Renal cortex interstitium (tissue), 11 donors: ENCODE data around the gene PRPSAP2. TPM values are rescaled to one million over a fixed set of nuclear protein-coding genes. Genes with fewer than 3 reads are reported as not detected.

Experiments
- DNase-seq, 11 donors: peaks; one replicate each; pipeline ENCODE4 v3.0.0-alpha.2; 2013; ENCODE audit warnings: low read depth in 9 of 11, low spot score in 4 of 11; ENCODE audit errors: extremely low read depth in 1 of 11
- polyA plus RNA-seq, 3 donors: library from polyadenylated mRNA; unstranded; fragments of 120-200 nt; gene quantifications; one replicate each; pipeline ENCODE4 v1.2.1, GENCODE V29; 2013; ENCODE audit not compliant: insufficient read length in 3 of 3

Gene PRPSAP2
- polyA plus RNA-seq, 3 donors, result 49.5 to 64.4 (median 53.7) TPM

GRCh38 chr17:18925187-18925586 is 67.3 kb downstream of the PRPSAP2 start:
- no peak for DNase-seq

- DNase-seq, result no peak
Measured at GRCh38 chr17:18928628-18929125, 70.7 kb downstream of the PRPSAP2 start.

- no peak for DNase-seq
Measured at GRCh38 chr17:18932360-18933055, 74.6 kb downstream of the PRPSAP2 start.

DNA sequence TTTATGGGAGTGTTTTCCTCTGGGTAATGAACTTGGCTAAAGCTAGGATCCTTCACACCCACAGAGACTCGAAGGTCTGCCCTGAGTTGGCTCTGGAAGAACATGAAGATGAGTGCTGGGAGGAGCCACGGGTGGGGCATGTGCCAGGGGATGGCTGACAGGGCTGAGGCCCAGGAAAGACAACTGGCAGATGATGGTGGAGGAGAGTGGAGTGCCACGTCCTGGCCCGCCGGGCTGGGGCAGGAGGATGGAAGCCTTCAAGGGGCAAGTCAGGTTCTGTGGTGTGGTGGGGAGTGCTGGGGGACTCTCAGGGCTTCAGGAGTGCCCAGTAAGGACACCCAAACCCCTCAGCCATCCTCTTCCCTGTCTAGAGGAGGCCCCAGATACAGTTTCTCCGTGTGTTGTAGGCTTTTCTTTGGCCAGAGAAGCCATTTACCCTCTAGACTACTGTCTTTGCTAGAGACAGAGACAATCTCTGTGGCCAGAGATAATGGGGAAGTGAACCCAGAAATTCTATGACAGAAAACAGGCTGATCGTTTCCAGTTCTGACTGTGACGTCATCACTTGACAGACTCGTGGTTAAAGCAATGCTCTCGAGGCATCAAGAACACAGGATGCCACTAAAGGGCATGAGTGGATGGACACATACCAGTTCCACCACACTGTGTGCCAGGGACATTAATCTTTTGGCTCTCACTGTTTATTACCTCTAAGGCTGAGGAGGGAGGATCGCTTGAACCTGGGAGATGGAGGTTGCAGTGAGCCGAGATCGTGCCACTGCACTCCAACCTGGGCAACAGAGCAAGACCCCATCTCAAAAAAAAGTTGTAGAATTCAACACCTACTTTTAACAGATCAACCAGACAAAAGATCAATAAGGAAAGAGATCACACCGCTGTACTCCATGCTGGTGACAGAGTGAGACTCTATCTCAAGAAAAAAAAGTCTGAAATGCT is 75.4 kb downstream of the PRPSAP2 start:
- no peak for DNase-seq

DNA sequence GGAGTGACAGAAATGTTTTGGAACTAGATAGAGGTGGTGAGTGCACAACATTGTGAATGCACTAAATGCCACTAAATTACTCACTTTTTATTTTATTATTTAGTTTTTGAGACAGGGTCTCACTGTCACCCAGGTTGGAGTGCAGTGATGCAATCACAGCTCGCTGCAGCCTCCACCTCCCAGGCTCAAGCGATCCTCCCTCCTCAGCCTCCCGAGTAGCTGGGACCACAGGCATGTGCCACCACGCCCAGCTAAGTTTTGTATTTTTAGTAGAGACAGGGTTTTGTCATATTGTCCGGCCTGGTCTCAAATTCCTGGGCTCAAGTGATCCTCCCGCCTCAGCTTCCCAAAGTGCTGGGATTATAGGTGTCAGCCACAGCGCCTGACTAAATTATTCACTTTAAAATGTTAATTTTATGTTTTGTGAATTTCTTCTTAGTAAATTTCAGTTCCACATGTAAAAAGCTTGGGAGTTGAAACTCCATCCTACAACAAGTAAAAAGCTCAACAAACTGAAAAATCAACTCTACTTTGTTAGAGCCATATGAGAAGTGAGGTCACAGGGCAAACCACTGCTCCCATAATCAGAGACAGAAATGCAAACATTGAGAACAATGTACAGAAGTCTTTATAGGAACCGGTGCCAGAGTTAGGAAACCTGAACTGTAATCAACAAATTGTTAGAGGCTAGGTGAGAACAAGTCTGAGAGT is 80.2 kb downstream of the PRPSAP2 start:
- no peak for DNase-seq

- DNase-seq, result no peak
Measured at GRCh38 chr17:18938692-18939023, 80.7 kb downstream of the PRPSAP2 start.

DNA sequence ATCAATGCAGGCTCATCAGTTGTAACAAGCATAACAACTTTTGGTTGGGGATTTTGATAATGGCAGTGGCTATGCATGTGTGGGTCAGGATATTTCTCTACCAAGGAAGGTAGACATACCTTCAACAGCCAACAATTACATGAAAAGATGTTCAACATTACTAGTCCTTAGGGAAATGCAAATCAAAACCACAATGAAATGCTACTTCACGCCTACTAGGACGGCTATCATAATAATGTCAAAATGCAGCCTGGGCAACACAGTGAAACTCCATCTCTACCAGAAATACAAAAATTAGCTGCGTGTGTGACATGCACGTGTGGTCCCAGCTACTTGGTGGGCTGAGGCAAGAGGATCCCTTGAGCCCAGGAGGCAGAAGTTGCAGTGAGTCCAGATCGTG is 86.7 kb downstream of the PRPSAP2 start:
- no peak for DNase-seq

- DNase-seq, result no peak
Measured at GRCh38 chr17:18946536-18946935, 88.6 kb downstream of the PRPSAP2 start.

GRCh38 chr17:18947866-18948265 is 89.9 kb downstream of the PRPSAP2 start:
- DNase-seq, result no peak

GRCh38 chr17:18948476-18949006 is 90.6 kb downstream of the PRPSAP2 start:
- DNase-seq, result no peak

DNA sequence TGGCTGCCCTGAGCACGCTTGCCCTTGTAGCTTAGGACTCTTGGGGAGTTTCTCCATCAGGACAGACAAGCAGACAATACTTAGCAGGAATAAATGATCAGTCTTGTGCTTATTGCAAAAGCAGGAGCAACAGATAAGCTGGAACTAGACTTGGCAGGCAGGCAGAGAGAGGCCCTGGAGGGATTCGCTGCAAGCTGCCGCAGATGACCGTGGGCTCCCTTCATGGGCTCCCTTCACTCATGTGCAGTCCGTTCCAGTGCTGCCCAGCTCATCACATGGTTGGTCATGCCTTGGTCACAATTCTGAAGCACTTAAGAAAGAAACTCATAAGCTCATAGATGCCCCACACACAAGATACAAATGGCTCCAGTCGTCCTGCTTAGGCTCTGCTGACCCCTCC is 91.6 kb downstream of the PRPSAP2 start:
- DNase-seq, result no peak

DNA sequence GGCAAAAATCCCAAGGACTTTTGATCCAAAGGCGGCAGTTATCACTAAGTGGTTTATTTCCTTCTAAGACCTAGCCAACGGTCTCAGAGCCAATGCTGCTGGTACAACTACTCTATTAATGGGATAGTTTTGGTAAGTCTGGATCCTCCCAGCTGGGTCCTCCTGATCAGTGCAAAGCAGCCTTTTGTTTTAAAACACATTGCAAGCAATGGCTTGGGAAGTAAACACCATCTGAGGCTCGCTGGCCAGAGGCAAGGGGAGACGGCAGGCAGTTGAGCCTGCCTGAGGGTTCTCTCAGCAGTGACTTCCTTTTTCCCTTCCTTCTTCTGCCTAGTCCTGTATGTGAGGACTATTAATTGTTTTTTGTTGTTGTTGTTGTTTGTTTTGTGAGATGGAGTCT is 92.4 kb downstream of the PRPSAP2 start:
- no peak for DNase-seq

DNA sequence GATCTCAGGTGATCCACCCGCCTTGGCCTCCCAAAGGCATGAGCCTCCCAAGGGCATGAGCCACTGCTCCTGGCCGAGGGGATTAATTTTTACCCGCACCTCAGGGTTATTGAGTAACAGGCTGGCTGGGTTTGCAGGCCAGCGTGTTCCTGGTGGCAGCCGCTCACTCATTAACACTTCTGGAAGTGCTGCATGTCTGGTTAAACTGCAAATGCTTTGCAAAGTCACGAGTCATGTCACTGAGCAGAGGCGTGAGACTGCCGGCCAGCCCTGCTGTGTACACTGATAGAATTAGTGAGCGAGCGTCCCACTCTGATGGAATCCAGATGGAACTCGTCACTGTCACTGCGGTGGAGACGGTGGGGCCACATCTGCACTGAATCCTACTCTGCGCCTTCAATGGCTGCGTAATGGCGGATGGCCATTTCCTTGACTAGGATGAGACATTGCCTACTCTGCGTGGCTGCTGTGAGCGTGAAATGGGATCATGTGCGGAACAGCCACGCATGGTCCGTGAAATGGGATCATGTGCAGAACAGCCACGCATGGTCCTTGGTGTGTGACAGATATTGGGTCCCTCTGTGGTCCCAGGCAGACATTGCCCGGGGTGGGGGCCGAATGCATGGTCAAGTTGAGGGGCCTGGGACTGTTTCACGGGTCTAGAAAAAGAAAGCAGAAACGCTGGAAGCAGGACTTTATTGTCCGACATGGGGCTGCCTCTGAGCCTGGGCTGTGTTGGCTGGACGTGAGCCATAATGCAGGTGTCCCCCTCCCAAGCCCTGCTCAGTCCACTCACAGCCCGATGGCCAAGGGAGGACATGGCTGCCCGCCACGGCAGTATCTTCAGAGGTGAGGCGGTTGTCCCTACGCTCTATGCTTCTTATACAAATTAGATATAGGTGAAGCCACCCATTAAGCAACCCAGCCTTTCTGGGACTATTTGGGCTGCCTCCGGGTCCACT is 93.3 kb downstream of the PRPSAP2 start:
- DNase-seq, result peak in 8 of 11 donors; percentile 29 to 78 (median 48)

GRCh38 chr17:18951941-18952842 is 94.3 kb downstream of the PRPSAP2 start, which contains the start of gene SLC5A10:
TSS of gene SLC5A10 (plus strand) at chr17:18952165. CDS start at chr17:18952206, 41 bp downstream.
- no peak for DNase-seq

DNA sequence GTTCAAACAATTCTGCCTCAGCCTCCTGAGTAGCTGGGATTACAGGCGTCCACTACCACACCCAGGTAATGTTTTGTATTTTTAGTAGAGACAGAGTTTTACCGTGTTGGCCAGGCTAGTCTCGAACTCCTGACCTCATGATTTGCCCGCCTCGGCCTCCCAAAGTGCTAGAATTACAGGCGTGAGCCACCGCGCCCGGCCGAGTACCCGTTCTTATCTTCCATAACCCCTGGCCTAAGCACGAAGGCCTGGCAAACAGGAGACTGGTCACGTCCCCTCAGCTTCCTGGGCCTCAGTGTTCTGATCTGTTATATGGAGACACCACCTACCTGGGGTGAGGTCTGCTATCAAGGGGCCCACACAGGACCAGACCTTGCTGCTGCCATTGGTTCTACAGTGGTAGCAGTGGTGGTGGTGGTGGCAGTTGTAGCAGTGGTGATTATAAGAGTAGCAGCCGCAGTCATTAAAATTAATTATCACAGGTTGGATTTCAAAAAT is 95.3 kb downstream of the PRPSAP2 start:
- no peak for DNase-seq

GRCh38 chr17:18954321-18954720 is 96.4 kb downstream of the PRPSAP2 start:
- DNase-seq, result no peak

- DNase-seq, result no peak
Measured at GRCh38 chr17:18955009-18955408, 97.1 kb downstream of the PRPSAP2 start.
